Gastrocnemius medialis (tissue), 4 donors: Measurements from ENCODE around the gene SNX18. TPM values are rescaled to one million over a fixed set of nuclear protein-coding genes. Genes with fewer than 3 reads are reported as not detected.

Experiments used
- ATAC-seq, 2 donors: fragments of 150-250 bp; one replicate each; pipeline ENCODE4 v1.9.1; 2016
- DNase-seq, 2 donors: peaks; one replicate each; pipeline ENCODE4 v3.0.0-alpha.2; 2019
- H3K27ac ChIP-seq, 4 donors: fragments of 200-600 bp; sonication (generic); 1 replicate in 1 of 4; 2 replicates in 3 of 4; pipeline ENCODE4 v1.5.1; 2016 to 2018; ENCODE audit warnings: mild to moderate bottlenecking in 2 of 4, moderate library complexity in 1 of 4
- H3K27me3 ChIP-seq, 3 donors: fragments of 200-600 bp; sonication (generic) in 2 of 3; 1 replicate in 1 of 3; 2 replicates in 2 of 3; pipeline versions ENCODE4 v1.5.1 to v1.6.0; 2016 to 2019; ENCODE audit warnings: mild to moderate bottlenecking in 1 of 3, moderate library complexity in 1 of 3
- H3K36me3 ChIP-seq, 2 donors: fragments of 200-600 bp; sonication (generic) in 1 of 2; one replicate each; pipeline ENCODE4 v1.5.1; 2017 to 2018
- H3K4me1 ChIP-seq, 2 donors: fragments of 200-600 bp; sonication (generic) in 1 of 2; one replicate each; pipeline ENCODE4 v1.5.1; 2016 to 2017; ENCODE audit warnings: mild to moderate bottlenecking in 2 of 2
- H3K4me3 ChIP-seq, 4 donors: fragments of 200-600 bp; sonication (generic) in 3 of 4; 1 replicate in 1 of 4; 2 replicates in 3 of 4; pipeline ENCODE4 v1.5.1; 2016 to 2019; ENCODE audit warnings: mild to moderate bottlenecking in 2 of 4
- H3K9me3 ChIP-seq, 3 donors: fragments of 200-600 bp; sonication (generic) in 2 of 3; 1 replicate in 1 of 3; 2 replicates in 2 of 3; pipeline ENCODE4 v1.5.1; 2016 to 2019
- POLR2A ChIP-seq, 2 donors: fragments of 450-650 bp; IDR thresholded peaks; one replicate each; pipeline ENCODE4 v1.6.1; 2017; ENCODE audit warnings: antibody characterized with exemption in 2 of 2, mild to moderate bottlenecking in 2 of 2, moderate library complexity in 2 of 2
- in situ Hi-C, 4 donors: fragments of 200-750 bp; cut with MboI; loops; one replicate each; pipeline versions ENCODE4 v1.15.0 to v1.8.0; 2017; ENCODE audit warnings: low sequenced_read_pairs in 4 of 4
- intact Hi-C: fragments of 100-400 bp; cut with DNase I; formaldehyde crosslinking; loops from one replicate; pipeline ENCODE4 v1.15.1; 2023; ENCODE audit warnings: low total_unique reads
- total RNA-seq, 4 donors: library from RNA; depleted of rRNA; stranded (reverse); fragments of >200 nt; gene quantifications; one replicate each; pipeline versions ENCODE4 v1.1.0 to v1.2.3, GENCODE V29; 2016
- TF ChIP-seq, protein P1 (sequence below), 5 experiments: fragments of 450-650 bp in 3 of 5; fragments of 200-600 bp in 2 of 5; sonication (generic) in 2 of 5; IDR thresholded peaks in 4 of 5; conservative IDR thresholded peaks in 1 of 5; 1 replicate in 4 of 5; 2 replicates in 1 of 5; pipeline ENCODE4 v1.5.1; 2016 to 2019; ENCODE audit warnings: antibody characterized with exemption in 5 of 5, mild to moderate bottlenecking in 3 of 5, moderate library complexity in 3 of 5

Gene SNX18
- total RNA-seq, 4 donors from 2014 or later: 16.3 to 18.5 (median 18.0) TPM

DNA sequence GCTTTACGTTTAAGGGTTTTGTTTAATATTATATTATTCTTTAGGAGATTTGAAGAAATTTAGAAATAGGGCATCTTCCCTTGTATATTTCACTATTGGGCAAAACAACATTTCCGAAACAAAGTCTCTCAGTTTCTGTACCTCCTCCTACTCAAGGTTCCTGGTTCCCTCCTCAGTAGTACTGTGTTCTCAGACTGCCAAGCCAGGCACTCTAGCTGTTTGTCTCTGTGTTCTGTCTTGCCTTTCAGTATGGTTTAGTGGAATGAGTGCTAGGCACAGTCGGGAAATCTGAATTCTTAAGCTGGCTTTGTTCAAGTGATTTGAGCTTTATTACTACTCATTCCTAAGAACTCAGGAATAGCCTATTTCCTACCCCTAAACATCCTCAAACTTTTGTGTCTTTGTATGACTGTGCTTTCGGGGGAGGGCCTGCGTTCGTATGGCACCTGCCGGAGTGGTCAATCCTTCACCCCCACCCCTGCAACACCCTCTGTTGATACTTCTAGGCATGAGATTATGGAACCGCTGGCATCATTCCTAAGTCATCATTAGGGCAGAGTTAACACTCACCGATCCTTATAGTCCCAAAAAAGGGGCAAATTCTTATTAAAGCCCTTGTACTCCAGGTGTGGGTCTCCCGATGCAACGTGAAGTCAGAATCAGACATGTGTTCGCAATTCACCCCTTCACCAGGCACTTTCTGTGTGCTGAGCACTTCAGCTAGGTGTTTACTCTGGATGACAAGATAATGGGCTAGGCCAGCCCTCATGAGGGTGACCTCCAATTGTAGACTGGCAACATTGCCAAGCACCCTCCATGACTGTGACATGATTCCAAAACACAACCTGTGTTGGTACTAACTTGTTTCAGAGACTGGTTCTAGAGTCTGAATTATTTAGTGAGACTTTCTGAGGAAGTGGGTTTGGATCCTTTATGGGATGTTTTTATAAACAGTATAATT lies 24.5 kb downstream of the SNX18 start:
- no peak for TF ChIP-seq POLR2A (IDR thresholded peaks at IDR 0.05)
- TF ChIP-seq, protein P1, sequence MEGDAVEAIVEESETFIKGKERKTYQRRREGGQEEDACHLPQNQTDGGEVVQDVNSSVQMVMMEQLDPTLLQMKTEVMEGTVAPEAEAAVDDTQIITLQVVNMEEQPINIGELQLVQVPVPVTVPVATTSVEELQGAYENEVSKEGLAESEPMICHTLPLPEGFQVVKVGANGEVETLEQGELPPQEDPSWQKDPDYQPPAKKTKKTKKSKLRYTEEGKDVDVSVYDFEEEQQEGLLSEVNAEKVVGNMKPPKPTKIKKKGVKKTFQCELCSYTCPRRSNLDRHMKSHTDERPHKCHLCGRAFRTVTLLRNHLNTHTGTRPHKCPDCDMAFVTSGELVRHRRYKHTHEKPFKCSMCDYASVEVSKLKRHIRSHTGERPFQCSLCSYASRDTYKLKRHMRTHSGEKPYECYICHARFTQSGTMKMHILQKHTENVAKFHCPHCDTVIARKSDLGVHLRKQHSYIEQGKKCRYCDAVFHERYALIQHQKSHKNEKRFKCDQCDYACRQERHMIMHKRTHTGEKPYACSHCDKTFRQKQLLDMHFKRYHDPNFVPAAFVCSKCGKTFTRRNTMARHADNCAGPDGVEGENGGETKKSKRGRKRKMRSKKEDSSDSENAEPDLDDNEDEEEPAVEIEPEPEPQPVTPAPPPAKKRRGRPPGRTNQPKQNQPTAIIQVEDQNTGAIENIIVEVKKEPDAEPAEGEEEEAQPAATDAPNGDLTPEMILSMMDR (IDR thresholded peaks at IDR 0.05 in 4 of 5, conservative IDR thresholded peaks at IDR 0.05 in 1 of 5): no peak
- ATAC-seq (no peak), DNase-seq (no peak)
- intact Hi-C loops: no loop called here
- H3K4me1 ChIP-seq: peaks cover 0 to 6% of the 10 kb centered on the region in 2 donors
- no peaks in the 10 kb centered on the region for H3K9me3 ChIP-seq
- in situ Hi-C loops: loop anchor here in 1 of 4 donors (25.0 kb wide), 1 partner anchor 620 kb away; the partner anchor contains the start of genes CDC20B and GPX8
- no peak overlapping the region for H3K27ac ChIP-seq
- H3K36me3 ChIP-seq: no peaks in the 10 kb centered on the region
- H3K4me3 ChIP-seq: no peak overlapping the region
- no peaks in the 10 kb centered on the region for H3K27me3 ChIP-seq

DNA sequence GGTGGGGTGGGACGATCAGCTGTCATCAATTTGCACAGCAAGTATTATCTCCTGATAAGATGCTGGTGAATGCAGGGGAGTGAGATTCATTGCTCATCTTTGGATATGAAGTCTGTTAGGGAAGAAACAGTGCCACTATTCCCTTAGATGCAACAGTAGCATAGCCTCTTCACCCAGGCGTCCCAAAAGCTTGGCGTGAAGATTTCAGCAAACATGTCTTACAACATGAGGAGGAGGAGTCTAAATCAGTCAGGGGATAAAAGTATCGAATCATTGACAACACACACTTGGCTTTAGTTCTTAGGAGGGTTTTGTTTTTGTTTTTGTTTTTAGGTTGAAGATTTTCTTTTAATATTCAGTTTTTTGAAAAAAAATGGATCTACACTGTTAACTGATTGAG lies 26.5 kb downstream of the SNX18 start:
- H3K4me1 ChIP-seq: peaks cover 4 to 11% of the 10 kb centered on the region in 2 donors
- ATAC-seq: no peak

DNA sequence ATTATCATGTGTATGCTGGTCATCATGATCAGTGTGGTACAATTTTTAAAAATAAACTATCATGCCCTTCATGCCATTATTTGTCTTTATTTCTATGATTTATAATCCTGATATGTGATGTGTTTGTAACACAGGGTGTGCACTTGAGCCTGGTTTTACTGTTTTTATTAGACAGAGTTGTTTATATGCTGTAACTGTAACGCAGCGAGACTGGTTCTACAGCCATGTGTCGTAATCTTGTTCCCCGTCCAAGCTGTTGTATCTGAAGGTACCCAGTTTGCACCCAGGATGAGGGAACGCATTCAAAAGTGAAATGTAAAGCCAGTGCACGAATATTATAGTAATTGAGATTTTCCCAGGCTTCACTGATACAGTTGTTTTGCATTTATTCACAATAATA lies 28.2 kb downstream of the SNX18 start:
- H3K4me1 ChIP-seq: peaks cover 4 to 11% of the 10 kb centered on the region in 2 donors
- DNase-seq: no peak
- in situ Hi-C loops: loop anchor here in 1 of 4 donors (25.0 kb wide), 1 partner anchor 617 kb away; the partner anchor contains the start of genes CDC20B and GPX8

More for the DNA sequence above, 26.5 kb downstream of the SNX18 start:
- H3K4me3 ChIP-seq: no peak overlapping the region
- intact Hi-C loops (no loop called here), in situ Hi-C loops (loop anchor here in 1 of 4 donors (25.0 kb wide), 1 partner anchor 618 kb away; the partner anchor contains the start of genes CDC20B and GPX8)
- H3K36me3 ChIP-seq: no peaks in the 10 kb centered on the region
- no peak for DNase-seq
- H3K9me3 ChIP-seq: no peaks in the 10 kb centered on the region
- no peak overlapping the region for H3K27ac ChIP-seq
- no peak for TF ChIP-seq POLR2A (IDR thresholded peaks at IDR 0.05)
- TF ChIP-seq, protein P1 (IDR thresholded peaks at IDR 0.05 in 4 of 5, conservative IDR thresholded peaks at IDR 0.05 in 1 of 5): no peak
- no peaks in the 10 kb centered on the region for H3K27me3 ChIP-seq

DNA sequence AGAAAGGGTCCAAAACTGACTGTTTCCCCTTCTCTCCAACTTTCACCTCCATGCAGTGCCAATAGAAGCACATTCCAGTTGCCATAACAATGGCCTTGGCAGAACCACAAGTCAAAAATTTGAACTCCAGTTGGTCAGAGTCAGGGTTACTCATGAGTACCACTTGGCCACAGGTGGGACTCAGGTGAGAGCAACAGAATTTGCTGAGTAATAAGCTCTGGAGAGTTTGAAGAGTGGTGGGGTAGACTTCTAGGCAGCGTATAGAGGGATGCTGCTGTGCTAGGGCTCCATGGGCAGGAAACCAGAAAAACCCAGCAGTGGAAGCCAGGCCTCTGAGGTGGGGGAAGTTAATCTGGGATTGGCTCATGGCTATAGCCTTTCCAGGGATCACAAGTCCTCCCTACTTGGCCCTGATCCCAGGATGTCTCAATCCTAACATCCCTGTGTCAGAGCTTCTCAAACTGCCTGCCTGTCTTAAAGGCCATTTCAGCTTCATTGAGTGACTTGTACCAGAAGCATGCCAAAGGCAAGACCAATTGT lies 30.2 kb downstream of the SNX18 start:
- DNase-seq (peak; percentile 70 to 81), ATAC-seq (peak; percentile 99 to 100)
- Histone ChIP-seq H3K27me3 (no peaks in the 10 kb centered on the region), H3K27ac (peak overlapping the region in 3 of 4 donors; percentile 15 to 45 (median 28)), H3K4me3 (no peak overlapping the region), H3K4me1 (peaks cover 4 to 11% of the 10 kb centered on the region in 2 donors), H3K9me3 (no peaks in the 10 kb centered on the region), H3K36me3 (no peaks in the 10 kb centered on the region)
- in situ Hi-C loops (loop anchor here in 1 of 4 donors (25.0 kb wide), 1 partner anchor 615 kb away; the partner anchor contains the start of genes CDC20B and GPX8), intact Hi-C loops (loop anchor here (2.0 kb wide), 1 partner anchor 31 kb away; the partner anchor contains the start of gene SNX18)
- TF ChIP-seq, protein P1 (IDR thresholded peaks at IDR 0.05 in 4 of 5, conservative IDR thresholded peaks at IDR 0.05 in 1 of 5): no peak
- no peak for TF ChIP-seq POLR2A (IDR thresholded peaks at IDR 0.05)

More for the DNA sequence above, 28.2 kb downstream of the SNX18 start:
- no peak overlapping the region for H3K4me3 ChIP-seq
- H3K9me3 ChIP-seq: no peaks in the 10 kb centered on the region
- H3K27me3 ChIP-seq: no peaks in the 10 kb centered on the region
- TF ChIP-seq, protein P1 (IDR thresholded peaks at IDR 0.05 in 4 of 5, conservative IDR thresholded peaks at IDR 0.05 in 1 of 5): no peak
- no peak for TF ChIP-seq POLR2A (IDR thresholded peaks at IDR 0.05)
- ATAC-seq: no peak
- intact Hi-C loops: no loop called here
- H3K36me3 ChIP-seq: no peaks in the 10 kb centered on the region
- no peak overlapping the region for H3K27ac ChIP-seq
